PC-3 (cell line): ENCODE measurements around the gene APOA1. TPM values are rescaled to one million over a fixed set of nuclear protein-coding genes. Genes with fewer than 3 reads are reported as not detected.

ENCODE experiments used
- ATAC-seq: fragments of 200-7000 bp; cut with Tn5 transposase; 2 replicates; pipeline ENCODE4 v1.9.1; 2020; ENCODE audit warnings: mild to moderate bottlenecking, moderate library complexity
- BruUV-seq: library from RNA; stranded (reverse); fragments of 400-500 nt; replicated peaks from 2 replicates; lab custom pipeline; 2021; lab: Mats Ljungman, UMichigan
- CTCF ChIA-PET: fragments of 300-600 bp; sonication (Branson Sonifier 250); formaldehyde crosslinking; loops from one replicate; lab custom pipeline; 2022; ENCODE audit warnings: antibody characterized with exemption; lab: Charles Lee
- POLR2A ChIA-PET: fragments of 300-600 bp; sonication (Branson Sonifier 250); formaldehyde crosslinking; loops from one replicate; lab custom pipeline; 2022; ENCODE audit warnings: antibody characterized with exemption; ENCODE audit not compliant: unreplicated experiment; lab: Charles Lee
- DNase-seq: peaks from one replicate; pipeline ENCODE4 v3.0.0-alpha.2; 2015
- H2AFZ ChIP-seq: fragments of 300-600 bp; sonication (generic); 2 replicates; pipeline ENCODE4 v1.6.0; 2016; ENCODE audit warnings: antibody characterized with exemption, low read length
- H3F3A ChIP-seq: fragments of 300-600 bp; sonication (generic); one replicate; pipeline ENCODE4 v1.6.0; 2017; ENCODE audit warnings: antibody characterized with exemption, low read length, control low read depth, mild to moderate bottlenecking; ENCODE audit not compliant: unreplicated experiment
- H3K27ac ChIP-seq: fragments of 300-600 bp; sonication (generic); 2 replicates; pipeline ENCODE4 v1.5.1; 2016; ENCODE audit warnings: mild to moderate bottlenecking, low read length
- H3K27me3 ChIP-seq: fragments of 300-600 bp; sonication (generic); 2 replicates; pipeline ENCODE4 v1.6.1; 2016; ENCODE audit warnings: low read length, mixed read lengths
- H3K36me3 ChIP-seq: fragments of 300-600 bp; sonication (generic); 2 replicates; pipeline ENCODE4 v1.6.1; 2016; ENCODE audit warnings: low read depth, mixed run types, low read length, mixed read lengths
- H3K4me1 ChIP-seq: fragments of 300-600 bp; sonication (generic); 2 replicates; pipeline ENCODE4 v1.5.1; 2016; ENCODE audit warnings: low read length; ENCODE audit not compliant: insufficient read depth
- H3K4me2 ChIP-seq: fragments of 300-600 bp; sonication (generic); 2 replicates; pipeline ENCODE4 v1.6.0; 2016; ENCODE audit warnings: low read length
- H3K4me3 ChIP-seq: fragments of 300-600 bp; sonication (generic); 2 replicates; pipeline ENCODE4 v1.5.1; 2016; ENCODE audit warnings: mild to moderate bottlenecking, low read length, mixed read lengths
- H3K79me2 ChIP-seq: fragments of 300-600 bp; sonication (generic); 2 replicates; pipeline ENCODE4 v1.6.1; 2017; ENCODE audit warnings: low read length, mixed read lengths
- H3K9ac ChIP-seq: fragments of 300-600 bp; sonication (generic); 2 replicates; pipeline ENCODE4 v1.6.0; 2016; ENCODE audit warnings: mild to moderate bottlenecking, low read length
- H3K9me2 ChIP-seq: fragments of 300-600 bp; sonication (generic); replicated peaks from 2 replicates; pipeline ENCODE4 v1.6.1; 2016; ENCODE audit warnings: mixed run types, low read length, mixed read lengths
- H3K9me3 ChIP-seq: fragments of 300-600 bp; sonication (generic); 2 replicates; pipeline ENCODE4 v1.6.1; 2016; ENCODE audit warnings: low read length, mixed read lengths
- H4K20me1 ChIP-seq: fragments of 300-600 bp; sonication (generic); 2 replicates; pipeline ENCODE4 v1.6.1; 2016; ENCODE audit warnings: low read length, mixed read lengths
- CTCF ChIP-seq: fragments of 300-600 bp; sonication (generic); conservative IDR thresholded peaks from 2 replicates; pipeline ENCODE4 v1.5.1; 2017; ENCODE audit warnings: antibody characterized with exemption, low read depth, mild to moderate bottlenecking, low read length
- EZH2 ChIP-seq: fragments of 300-600 bp; sonication (generic); IDR thresholded peaks from one replicate; pipeline ENCODE4 v1.6.1; 2017; ENCODE audit warnings: antibody characterized with exemption, mild to moderate bottlenecking, low read length; ENCODE audit not compliant: unreplicated experiment
- EZH2phosphoT487 ChIP-seq: fragments of 300-600 bp; sonication (generic); IDR thresholded peaks from 2 replicates; pipeline ENCODE4 v1.6.1; 2018; ENCODE audit warnings: mild to moderate bottlenecking, antibody characterized with exemption, low read length, borderline replicate concordance
- intact Hi-C: fragments of 100-400 bp; cut with micrococcal nuclease; formaldehyde crosslinking; loops from 2 replicates; pipeline ENCODE4 v1.9.0; 2023
- total RNA-seq: library from RNA; depleted of rRNA; stranded (reverse); fragments of >200 nt; gene quantifications from 2 replicates; pipeline ENCODE4 v1.2.3, GENCODE V29; 2014

The APOA1 gene
- total RNA-seq, 1 experiment from 2014 or later = 0.33 TPM

GRCh38 chr11:116857936-116858335 lies 20.5 kb upstream of the APOA1 start:
- H2AFZ ChIP-seq = no peak overlapping the region
- no peak overlapping the region for H3K4me3 ChIP-seq
- no peaks in the 10 kb centered on the region for H4K20me1 ChIP-seq
- H3K4me2 ChIP-seq = no peak overlapping the region
- TF ChIP-seq EZH2 = no peak
- TF ChIP-seq EZH2phosphoT487 = no peak
- ATAC-seq = no peak
- no peaks in the 10 kb centered on the region for H3K9me3 ChIP-seq
- POLR2A ChIA-PET = no interaction called here
- no peaks in the 10 kb centered on the region for H3K27me3 ChIP-seq
- peaks cover 22% of the 10 kb centered on the region for H3K36me3 ChIP-seq
- no TSS peak for BruUV-seq
- peaks cover 12% of the 10 kb centered on the region for H3F3A ChIP-seq
- CTCF ChIA-PET = no interaction called here
- H3K79me2 ChIP-seq = no peaks in the 10 kb centered on the region
- H3K9me2 ChIP-seq = no peaks in the 10 kb centered on the region
- intact Hi-C loops = loop anchor here (10.0 kb wide), 1 partner anchor 377 kb away; the partner anchor contains the start of genes PCSK7 and RNF214
- no peak overlapping the region for H3K27ac ChIP-seq
- no peak for DNase-seq
- no peak overlapping the region for H3K9ac ChIP-seq
- H3K4me1 ChIP-seq = peaks cover 32% of the 10 kb centered on the region

GRCh38 chr11:116857316-116857715 lies 19.9 kb upstream of the APOA1 start:
- intact Hi-C loops = loop anchor here (10.0 kb wide), 1 partner anchor 377 kb away; the partner anchor contains the start of genes PCSK7 and RNF214
- no peaks in the 10 kb centered on the region for H3K9me2 ChIP-seq
- H3F3A ChIP-seq = peaks cover 15% of the 10 kb centered on the region
- no peaks in the 10 kb centered on the region for H3K9me3 ChIP-seq
- POLR2A ChIA-PET = interaction anchor here (0.6 kb wide), 1 partner anchor 315 kb away, joined by 3 read pairs; no protein-coding TSS in a partner anchor
- no peak for ATAC-seq
- no peak overlapping the region for H3K4me3 ChIP-seq
- H3K27ac ChIP-seq = no peak overlapping the region
- H3K27me3 ChIP-seq = no peaks in the 10 kb centered on the region
- H2AFZ ChIP-seq = no peak overlapping the region
- peaks cover 37% of the 10 kb centered on the region for H3K4me1 ChIP-seq
- CTCF ChIA-PET = no interaction called here
- TF ChIP-seq EZH2 (no peak), CTCF (no peak), EZH2phosphoT487 (no peak)
- no peak for DNase-seq
- no peak overlapping the region for H3K9ac ChIP-seq
- H3K36me3 ChIP-seq = peaks cover 22% of the 10 kb centered on the region
- BruUV-seq = no TSS peak
- H3K4me2 ChIP-seq = no peak overlapping the region
- H4K20me1 ChIP-seq = no peaks in the 10 kb centered on the region
- H3K79me2 ChIP-seq = no peaks in the 10 kb centered on the region

GRCh38 chr11:116856423-116856822 lies 19.0 kb upstream of the APOA1 start:
- ChIA-PET POLR2A (no interaction called here), CTCF (no interaction called here)
- intact Hi-C loops = loop anchor here (10.0 kb wide), 1 partner anchor 378 kb away; the partner anchor contains the start of genes PCSK7 and RNF214
- no peak overlapping the region for H3K4me2 ChIP-seq
- BruUV-seq = no TSS peak
- H3K9ac ChIP-seq = no peak overlapping the region
- peaks cover 15% of the 10 kb centered on the region for H3F3A ChIP-seq
- no peaks in the 10 kb centered on the region for H3K27me3 ChIP-seq
- ATAC-seq = no peak
- no peaks in the 10 kb centered on the region for H3K9me2 ChIP-seq
- H3K79me2 ChIP-seq = no peaks in the 10 kb centered on the region
- peaks cover 37% of the 10 kb centered on the region for H3K4me1 ChIP-seq
- H3K36me3 ChIP-seq = peaks cover 22% of the 10 kb centered on the region
- H4K20me1 ChIP-seq = no peaks in the 10 kb centered on the region
- no peak overlapping the region for H2AFZ ChIP-seq
- no peaks in the 10 kb centered on the region for H3K9me3 ChIP-seq
- no peak for TF ChIP-seq CTCF
- no peak for TF ChIP-seq EZH2
- no peak for TF ChIP-seq EZH2phosphoT487
- H3K4me3 ChIP-seq = no peak overlapping the region
- no peak for DNase-seq
- no peak overlapping the region for H3K27ac ChIP-seq
